GM12878 (cell line): ENCODE data around the gene MRPS27. TPM values are rescaled to one million over a fixed set of nuclear protein-coding genes. Genes with fewer than 3 reads are reported as not detected.

Experiments
- ATAC-seq: fragments of 200-7000 bp; cut with Tn5 transposase; 3 replicates; pipeline ENCODE4 v1.9.1; 2020; ENCODE audit warnings: mild to moderate bottlenecking, moderate library complexity
- BruUV-seq: library from RNA; stranded (reverse); fragments of 400-500 nt; replicated peaks from 2 replicates; lab custom pipeline; 2021; lab: Mats Ljungman, UMichigan
- CTCF ChIA-PET: fragments of 300-600 bp; sonication (Branson Sonifier 250); formaldehyde crosslinking; extraction: SDS; loops from one replicate; lab custom pipeline; 2021; ENCODE audit warnings: inconsistent platforms; lab: Yijun Ruan, JAX
- POLR2A ChIA-PET: fragments of 350-600 bp; formaldehyde crosslinking; extraction: SDS; loops from one replicate; lab custom pipeline; 2021; ENCODE audit warnings: inconsistent platforms; lab: Charles Lee
- RAD21 ChIA-PET: fragments of 300-600 bp; sonication (Branson Sonifier 250); formaldehyde crosslinking; loops from one replicate; lab custom pipeline; 2023; ENCODE audit warnings: antibody characterized with exemption; ENCODE audit not compliant: unreplicated experiment; lab: Charles Lee
- SMC1A ChIA-PET: fragments of 300-600 bp; sonication (Branson Sonifier 250); formaldehyde crosslinking; loops from one replicate; lab custom pipeline; 2023; ENCODE audit not compliant: unreplicated experiment, uncharacterized antibody; lab: Charles Lee
- DNase-seq: peaks from one replicate; pipeline ENCODE4 v3.0.0-alpha.2; 2011; ENCODE audit warnings: low read depth, low spot score
- FAIRE-seq: peaks from 3 replicates; lab custom pipeline; 2011; peaks lifted over from hg19 to GRCh38; lab: Jason Lieb, UNC
- H2AFZ ChIP-seq: 2 replicates; pipeline ENCODE4 v1.6.0; 2011; ENCODE audit warnings: low read depth, low read length, control low read depth; ENCODE audit not compliant: control insufficient read depth
- H3K27ac ChIP-seq: 2 replicates; pipeline ENCODE4 v1.5.1; 2011; ENCODE audit warnings: control low read depth; ENCODE audit not compliant: control insufficient read depth, insufficient read depth
- H3K27me3 ChIP-seq, 2 experiments: replicated peaks in 1 of 2; 2 replicates each; pipeline versions ENCODE4 v1.6.0 to v1.6.1; 2011; ENCODE audit warnings: low read length in 1 of 2; ENCODE audit not compliant: control insufficient read depth in 2 of 2, insufficient read depth in 2 of 2
- H3K36me3 ChIP-seq, 2 experiments: 2 replicates each; pipeline ENCODE4 v1.5.1; 2011; ENCODE audit warnings: low read length in 1 of 2; ENCODE audit not compliant: control insufficient read depth in 2 of 2, insufficient read depth in 2 of 2
- H3K4me1 ChIP-seq: 2 replicates; pipeline ENCODE4 v1.6.1; 2011; ENCODE audit warnings: mild to moderate bottlenecking, low read length, moderate library complexity, mixed read lengths; ENCODE audit not compliant: control insufficient read depth, insufficient read depth
- H3K4me2 ChIP-seq: 2 replicates; pipeline ENCODE4 v1.6.0; 2011; ENCODE audit warnings: control low read depth; ENCODE audit not compliant: control insufficient read depth, insufficient read depth
- H3K4me3 ChIP-seq: fragments of 200-600 bp; sonication (generic); 2 replicates; pipeline ENCODE4 v1.5.1; 2016
- H3K79me2 ChIP-seq: 2 replicates; pipeline ENCODE4 v1.6.0; 2011; ENCODE audit warnings: low read length; ENCODE audit not compliant: control insufficient read depth, insufficient read depth
- H3K9ac ChIP-seq: 2 replicates; pipeline ENCODE4 v1.8.0; 2011; ENCODE audit warnings: low read length, control low read depth, mixed read lengths; ENCODE audit not compliant: control insufficient read depth, insufficient read depth
- H3K9me3 ChIP-seq: replicated peaks from 3 replicates; pipeline ENCODE4 v1.5.1; 2011; ENCODE audit warnings: mild to moderate bottlenecking, low read length; ENCODE audit not compliant: control insufficient read depth, insufficient read depth
- H4K20me1 ChIP-seq: 2 replicates; pipeline ENCODE4 v1.6.0; 2011; ENCODE audit not compliant: control insufficient read depth, insufficient read depth
- BACH1 ChIP-seq: fragments of 450-650 bp; IDR thresholded peaks from 2 replicates; pipeline ENCODE4 v1.6.1; 2017; ENCODE audit warnings: mild to moderate bottlenecking, borderline replicate concordance
- BHLHE40 ChIP-seq, 2 experiments: fragments of 450-650 bp in 1 of 2; IDR thresholded peaks; 2 replicates each; pipeline ENCODE4 v1.6.1; 2011 to 2017; ENCODE audit warnings: low read depth in 2 of 2, borderline replicate concordance in 1 of 2, improper control_type of control experiment in 1 of 2, low read length in 1 of 2, mild to moderate bottlenecking in 1 of 2
- EZH2 ChIP-seq: IDR thresholded peaks from 2 replicates; pipeline ENCODE4 v1.6.1; 2012; ENCODE audit warnings: low read depth, mild to moderate bottlenecking, control low read depth, inconsistent platforms, low read length, borderline replicate concordance; ENCODE audit not compliant: control insufficient read depth
- GATAD2B ChIP-seq: fragments of 450-650 bp; conservative IDR thresholded peaks from 2 replicates; pipeline ENCODE4 v1.6.1; 2017; ENCODE audit warnings: low read depth, mild to moderate bottlenecking, moderate library complexity
- HDAC2 ChIP-seq: fragments of 200-600 bp; sonication (generic); IDR thresholded peaks from 2 replicates; pipeline ENCODE4 v1.6.1; 2017
- JUND ChIP-seq: IDR thresholded peaks from 2 replicates; pipeline ENCODE4 v1.6.1; 2012; ENCODE audit warnings: low read depth, mild to moderate bottlenecking, low read length, improper control_type of control experiment, moderate library complexity
- MEF2A ChIP-seq: IDR thresholded peaks from 2 replicates; pipeline ENCODE4 v1.6.1; 2011; ENCODE audit warnings: low read depth, mild to moderate bottlenecking, low read length, moderate library complexity; ENCODE audit not compliant: insufficient read depth
- NBN ChIP-seq: fragments of 450-650 bp; IDR thresholded peaks from 2 replicates; pipeline ENCODE4 v1.6.1; 2016
- POLR2AphosphoS2 ChIP-seq: IDR thresholded peaks from 2 replicates; pipeline ENCODE4 v1.6.1; 2011; ENCODE audit warnings: low read depth, mild to moderate bottlenecking, low read length, improper control_type of control experiment, moderate library complexity
- RELA ChIP-seq: fragments of 450-650 bp; IDR thresholded peaks from 2 replicates; pipeline ENCODE4 v1.8.0; 2014; ENCODE audit warnings: borderline replicate concordance; ENCODE audit not compliant: partially characterized antibody
- SRF ChIP-seq, 2 experiments: IDR thresholded peaks; 2 replicates each; pipeline ENCODE4 v1.6.1; 2011; ENCODE audit warnings: low read depth in 2 of 2, low read length in 2 of 2, mild to moderate bottlenecking in 1 of 2, moderate library complexity in 1 of 2
- TCF12 ChIP-seq: IDR thresholded peaks from 2 replicates; pipeline ENCODE4 v1.6.1; 2011; ENCODE audit warnings: low read depth, mild to moderate bottlenecking, low read length
- WGBS: methylation state at CpG from one replicate; pipeline ENCODE4 v1.1.6; 2016; ENCODE audit warnings: low lambda C conversion rate; ENCODE audit not compliant: insufficient replicate concordance, insufficient coverage; ENCODE audit errors: missing lambda C conversion rate; 5-methylcytosine and 5-hydroxymethylcytosine counted together
- in situ Hi-C: fragments of 300-500 bp; cut with MboI; formaldehyde crosslinking; loops from 9 replicates; pipeline ENCODE4 v1.14.3; 2018; ENCODE audit warnings: mixed read lengths
- intact Hi-C: fragments of 100-400 bp; cut with micrococcal nuclease; formaldehyde crosslinking; loops from one replicate; pipeline ENCODE4 v1.14.2; 2022; ENCODE audit not compliant: unreplicated experiment
- polyA plus RNA-seq, 11 experiments: library from polyadenylated mRNA; depleted of rRNA in 4 of 11; unstranded in 6 of 11; stranded (reverse) in 5 of 11; fragments of >200 nt; fragmentation: Nextera tagmentation in 4 of 11; fragmentation: Illumina TruSeq in 1 of 11; extraction: Ambion mirVana in 4 of 11; extraction: Trizol in 1 of 11; gene quantifications; 1 replicate in 1 of 11; 2 replicates in 10 of 11; pipeline versions ENCODE4 v1.2.1 to v1.2.3, GENCODE V29; 2011 to 2016; ENCODE audit warnings: inconsistent platforms in 2 of 11, missing spikeins in 2 of 11, low read depth in 1 of 11
- total RNA-seq, 4 experiments: library from RNA; depleted of rRNA in 3 of 4; stranded (reverse); fragments of >200 nt in 3 of 4; fragmentation: Illumina TruSeq in 1 of 4; extraction: Trizol in 1 of 4; gene quantifications; 2 replicates each; pipeline versions ENCODE4 v1.2.1 to v1.2.3, GENCODE V29; 2013 to 2021

Gene MRPS27
- total and polyA plus RNA-seq, 10 of the 15 experiments (the other 5 are each of a cell fraction or from before 2014, with no cell fraction given): 61.0 to 128 (median 93.0) TPM

- ATAC-seq (no peak), DNase-seq (no peak)
- in situ Hi-C loops: no loop called here
- POLR2A ChIA-PET: no interaction called here
- BruUV-seq: no TSS peak
- SMC1A ChIA-PET: interaction anchor here (1.3 kb wide), 1 partner anchor 9 kb away, joined by 4 read pairs; no protein-coding TSS in a partner anchor
- Histone ChIP-seq H3K27ac (no peak overlapping the region), H3K9me3 (no peaks in the 10 kb centered on the region), H3K4me1 (no peaks in the 10 kb centered on the region), H3K4me3 (no peak overlapping the region), H3K9ac (no peak overlapping the region), H3K36me3 (no peaks in the 10 kb centered on the region), H4K20me1 (no peaks in the 10 kb centered on the region)
- WGBS: 51% methylated on average over 4 of the region's 4 CpGs
- intact Hi-C loops: no loop called here
- CTCF ChIA-PET: interaction anchor here (1.4 kb wide), 1 partner anchor 162 kb away, joined by 3 read pairs; no protein-coding TSS in a partner anchor
- no peak for TF ChIP-seq POLR2AphosphoS2
- TF ChIP-seq NBN: no peak
- TF ChIP-seq SRF (IDR thresholded peaks at IDR 0.05; ENCODE audit: low read depth in 2 of 2, low read length in 2 of 2): no peak
- no peak for TF ChIP-seq GATAD2B
- no peak for TF ChIP-seq MEF2A
- TF ChIP-seq BACH1: no peak
- no peak for TF ChIP-seq HDAC2
- no peak for TF ChIP-seq TCF12
- TF ChIP-seq EZH2: no peak
- TF ChIP-seq RELA: no peak
- no peak for TF ChIP-seq JUND
- no peak for TF ChIP-seq BHLHE40 (IDR thresholded peaks at IDR 0.05; ENCODE audit: borderline replicate concordance in 1 of 2, low read depth in 2 of 2, low read length in 1 of 2)
- TF ChIP-seq, all 136 proteins: peak for 0
- no peaks in the 10 kb centered on the region for H3K79me2 ChIP-seq
- H2AFZ ChIP-seq: no peak overlapping the region
- RAD21 ChIA-PET: no interaction called here
- no peak overlapping the region for H3K4me2 ChIP-seq
- peaks cover 2 to 5% of the 10 kb centered on the region in 2 experiments; a peak in 3 of 4 replicates for H3K27me3 ChIP-seq
- FAIRE-seq: no peak
Observed at GRCh38 chr5:72180925-72181324, 139.1 kb downstream of the MRPS27 start.
